Neural crest cell (in vitro differentiated cells): Measurements from ENCODE around the gene SEPSECS. TPM values are rescaled to one million over a fixed set of nuclear protein-coding genes. Genes with fewer than 3 reads are reported as not detected.

Experiments
- DNase-seq: peaks from one replicate; pipeline ENCODE4 v3.0.0; 2021; ENCODE audit warnings: low read depth, mixed read lengths, low spot score
- H3K27ac Mint-ChIP-seq: one replicate; pipeline ENCODE4 v1.8.0; 2021; ENCODE audit warnings: mild to moderate bottlenecking, mixed read lengths; ENCODE audit not compliant: unreplicated experiment
- H3K27me3 Mint-ChIP-seq: 2 replicates; pipeline ENCODE4 v1.8.0; 2021; ENCODE audit warnings: low read depth, mild to moderate bottlenecking, mixed read lengths
- H3K36me3 Mint-ChIP-seq: 2 replicates; pipeline ENCODE4 v1.8.0; 2021; ENCODE audit warnings: low read depth, mild to moderate bottlenecking, mixed read lengths
- H3K4me1 Mint-ChIP-seq: 2 replicates; pipeline ENCODE4 v1.8.0; 2021; ENCODE audit warnings: mixed read lengths
- H3K4me3 Mint-ChIP-seq: one replicate; pipeline ENCODE4 v1.8.0; 2021; ENCODE audit warnings: mild to moderate bottlenecking, mixed read lengths
- H3K9me3 Mint-ChIP-seq: 2 replicates; pipeline ENCODE4 v1.8.0; 2021; ENCODE audit warnings: mixed read lengths
- CTCF ChIP-seq: fragments of 200-600 bp; sonication (generic); conservative IDR thresholded peaks from 2 replicates; pipeline ENCODE4 v1.5.0; 2021; ENCODE audit warnings: antibody characterized with exemption, mild to moderate bottlenecking
- total RNA-seq: library from RNA; stranded (reverse); gene quantifications from 2 replicates; pipeline ENCODE4 v1.2.1, GENCODE V29; 2021

SEPSECS gene
- total RNA-seq, 1 donor from 2014 or later: 9.3 TPM

GRCh38 chr4:25174674-25175073 lies 14.4 kb upstream of the SEPSECS start:
- no peak overlapping the region for H3K27ac Mint-ChIP-seq
- no peaks in the 10 kb centered on the region for H3K27me3 Mint-ChIP-seq
- H3K4me3 Mint-ChIP-seq: no peak overlapping the region
- DNase-seq: no peak
- H3K9me3 Mint-ChIP-seq: no peaks in the 10 kb centered on the region
- peaks cover 3% of the 10 kb centered on the region for H3K36me3 Mint-ChIP-seq
- TF ChIP-seq CTCF: no peak
- peaks cover 4% of the 10 kb centered on the region for H3K4me1 Mint-ChIP-seq

GRCh38 chr4:25172961-25173915 lies 13.0 kb upstream of the SEPSECS start:
- Mint-ChIP-seq H3K27ac (no peak overlapping the region), H3K4me3 (no peak overlapping the region), H3K9me3 (no peaks in the 10 kb centered on the region), H3K36me3 (peaks cover 3% of the 10 kb centered on the region), H3K4me1 (peaks cover 4% of the 10 kb centered on the region), H3K27me3 (no peaks in the 10 kb centered on the region)
- no peak for DNase-seq
- TF ChIP-seq CTCF: no peak

- Mint-ChIP-seq H3K4me3 (no peak overlapping the region), H3K36me3 (peaks cover 5% of the 10 kb centered on the region), H3K4me1 (peaks cover 4% of the 10 kb centered on the region), H3K9me3 (no peaks in the 10 kb centered on the region), H3K27me3 (no peaks in the 10 kb centered on the region), H3K27ac (no peak overlapping the region)
- DNase-seq: no peak
- no peak for TF ChIP-seq CTCF
Measured at GRCh38 chr4:25171201-25171865, 11.1 kb upstream of the SEPSECS start.

- Mint-ChIP-seq H3K36me3 (peaks cover 9% of the 10 kb centered on the region), H3K4me3 (no peak overlapping the region)
- TF ChIP-seq CTCF: no peak
Measured at GRCh38 chr4:25169446-25169845, 9.2 kb upstream of the SEPSECS start.

GRCh38 chr4:25165916-25166315 lies 5.7 kb upstream of the SEPSECS start:
- Mint-ChIP-seq H3K36me3 (peaks cover 6% of the 10 kb centered on the region), H3K4me3 (no peak overlapping the region), H3K9me3 (no peaks in the 10 kb centered on the region), H3K4me1 (peaks cover 13% of the 10 kb centered on the region), H3K27me3 (no peaks in the 10 kb centered on the region), H3K27ac (no peak overlapping the region)
- TF ChIP-seq CTCF: no peak
- no peak for DNase-seq

More at GRCh38 chr4:25169446-25169845, 9.2 kb upstream of the SEPSECS start:
- Mint-ChIP-seq H3K27me3 (no peaks in the 10 kb centered on the region), H3K9me3 (no peaks in the 10 kb centered on the region), H3K27ac (no peak overlapping the region), H3K4me1 (peaks cover 4% of the 10 kb centered on the region)
- no peak for DNase-seq
